Measurements from ENCODE around the gene IRF6. TPM values are rescaled to one million over a fixed set of nuclear protein-coding genes. Genes with fewer than 3 reads are reported as not detected.

Gene IRF6
- polyA plus RNA-seq, 3 donors: 15.1 to 24.6 (median 15.8) TPM

DNA sequence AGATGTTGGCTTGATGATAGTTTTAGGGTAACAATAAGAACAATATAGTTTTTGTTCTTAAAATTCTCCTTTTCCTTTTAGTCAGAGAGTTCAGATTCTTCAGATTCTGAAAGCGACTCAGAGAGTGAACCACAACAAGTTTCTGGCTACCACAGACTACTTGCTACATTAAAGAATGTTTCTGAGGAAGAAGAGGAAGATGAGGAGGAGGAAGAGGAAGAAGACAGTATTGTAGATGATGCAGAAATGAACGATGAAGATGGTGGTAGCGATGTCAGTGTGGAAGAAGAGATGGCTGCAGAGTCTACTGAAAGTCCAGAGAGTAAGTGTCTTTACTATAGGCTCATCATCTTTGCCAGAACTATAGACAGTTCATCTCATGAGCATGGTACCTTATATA is 24.8 kb upstream of the IRF6 start:
- no peak for DNase-seq (ENCODE audit: extremely low read depth in 1 of 11, low read depth in 9 of 11, low spot score in 4 of 11)

GRCh38 chr1:209829716-209830115 is 23.8 kb upstream of the IRF6 start:
- no peak for DNase-seq (ENCODE audit: extremely low read depth in 1 of 11, low read depth in 9 of 11, low spot score in 4 of 11)

DNA sequence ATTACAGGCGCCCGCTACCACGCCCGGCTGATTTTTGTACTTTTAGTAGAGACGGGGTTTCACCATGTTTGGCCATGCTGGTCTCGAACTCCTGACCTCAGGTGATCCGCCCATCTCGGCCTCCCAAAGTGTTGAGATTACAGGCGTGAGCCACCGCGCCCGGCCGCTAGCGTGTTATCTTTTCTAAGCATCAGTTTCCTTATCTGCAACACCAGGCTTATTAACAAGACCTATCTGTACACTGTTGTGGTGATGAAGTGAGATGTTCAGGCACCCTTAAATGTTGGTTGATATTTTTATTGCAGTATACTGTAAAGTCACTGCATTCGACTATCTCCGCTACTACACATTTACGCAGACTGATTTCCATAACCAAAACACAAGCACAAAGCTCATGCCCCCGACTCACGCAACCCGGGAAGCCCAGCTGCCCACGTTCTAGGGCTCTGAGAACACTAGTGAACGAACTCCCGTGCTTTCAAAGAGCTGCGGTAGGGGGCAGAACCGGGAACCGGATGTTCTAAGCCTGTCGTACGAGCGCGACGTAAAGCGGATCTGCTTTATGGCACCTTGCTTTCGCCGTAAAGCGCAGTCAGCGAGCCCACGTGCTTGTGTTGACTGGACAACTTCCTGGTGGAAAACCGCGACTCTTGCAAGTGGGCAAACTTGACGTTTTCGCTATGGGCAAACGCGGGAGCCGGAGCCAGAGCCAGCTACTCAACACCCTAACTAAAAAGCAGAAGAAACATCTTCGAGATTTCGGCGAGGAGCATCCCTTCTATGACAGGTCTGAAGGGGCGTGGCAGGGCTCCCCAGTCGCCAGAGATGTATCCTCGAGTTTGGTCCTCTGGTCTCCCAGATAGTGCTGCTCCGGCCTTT is 21.7 kb upstream of the IRF6 start, which contains the start of gene UTP25:
Gene UTP25, plus strand, starts transcription at position 589 of the 879 bp plus-strand sequence. Its CDS starts 92 bp downstream, at position 681.
- DNase-seq (ENCODE audit: extremely low read depth in 1 of 11, low read depth in 9 of 11, low spot score in 4 of 11): peak; percentile 87 to 95 (median 91)

GRCh38 chr1:209825591-209826434 is 19.9 kb upstream of the IRF6 start:
- DNase-seq (ENCODE audit: extremely low read depth in 1 of 11, low read depth in 9 of 11, low spot score in 4 of 11): no peak

DNA sequence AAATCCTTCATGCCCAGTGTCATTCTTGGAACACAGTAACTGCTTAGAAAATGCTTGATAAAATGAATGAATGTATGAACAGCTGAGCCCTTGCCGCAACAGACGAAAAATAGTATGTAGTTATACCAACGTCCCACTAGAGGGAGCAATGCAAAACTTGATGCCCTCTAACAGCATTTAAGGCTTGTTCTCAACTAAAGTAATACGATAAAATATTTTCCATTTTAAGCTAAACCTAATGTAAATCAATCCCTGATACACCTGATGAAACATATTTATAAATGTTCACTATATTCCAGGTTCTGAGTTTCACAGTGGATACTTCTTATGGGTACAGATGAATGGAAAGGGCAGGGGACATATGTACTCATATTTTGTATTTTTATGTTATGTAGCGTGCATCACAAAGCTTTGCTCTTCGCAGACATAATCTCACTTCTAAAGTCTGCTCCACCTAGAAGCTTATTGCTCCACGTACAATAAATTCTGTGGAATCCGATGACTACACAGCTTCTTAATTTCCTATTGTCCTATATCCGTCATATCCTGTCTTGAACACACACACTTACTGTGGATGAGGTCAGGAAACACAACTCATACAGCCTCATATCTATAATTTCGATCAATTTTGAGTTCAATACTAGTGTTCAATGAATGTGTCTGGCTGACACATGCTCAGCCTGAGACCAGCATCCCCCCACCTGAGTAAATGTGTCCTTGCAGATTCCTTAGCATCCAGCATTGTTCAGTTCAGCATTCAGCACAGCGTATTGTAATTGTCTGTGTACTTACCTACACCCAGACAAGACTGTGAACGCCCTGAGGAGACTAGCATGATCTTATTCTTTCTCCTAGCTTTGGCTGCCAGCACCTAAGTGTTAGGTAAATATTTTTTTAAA is 17.4 kb upstream of the IRF6 start:
- DNase-seq (ENCODE audit: extremely low read depth in 1 of 11, low read depth in 9 of 11, low spot score in 4 of 11): peak in 3 of 11 donors; percentile 15 to 26 (median 16)

DNA sequence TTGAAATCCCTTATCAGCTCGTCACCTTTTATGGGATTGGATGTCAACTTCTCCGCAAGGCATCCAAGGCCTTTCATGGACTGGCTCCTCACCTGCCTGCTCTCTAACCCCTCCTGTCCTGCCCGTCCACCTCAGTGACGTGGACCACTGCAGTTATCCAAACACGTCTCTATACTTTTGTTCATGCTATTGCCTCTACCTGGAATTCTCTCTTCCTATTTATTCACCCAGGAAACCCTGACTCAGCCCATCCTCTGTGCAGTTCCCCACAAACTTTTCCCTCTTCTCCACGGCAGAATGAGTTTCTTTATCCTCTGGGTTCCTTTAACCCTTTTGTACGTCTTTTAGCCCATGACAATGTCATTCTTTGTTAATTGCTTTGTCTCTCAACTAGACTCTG is 16.8 kb upstream of the IRF6 start:
- DNase-seq (ENCODE audit: extremely low read depth in 1 of 11, low read depth in 9 of 11, low spot score in 4 of 11): no peak

DNA sequence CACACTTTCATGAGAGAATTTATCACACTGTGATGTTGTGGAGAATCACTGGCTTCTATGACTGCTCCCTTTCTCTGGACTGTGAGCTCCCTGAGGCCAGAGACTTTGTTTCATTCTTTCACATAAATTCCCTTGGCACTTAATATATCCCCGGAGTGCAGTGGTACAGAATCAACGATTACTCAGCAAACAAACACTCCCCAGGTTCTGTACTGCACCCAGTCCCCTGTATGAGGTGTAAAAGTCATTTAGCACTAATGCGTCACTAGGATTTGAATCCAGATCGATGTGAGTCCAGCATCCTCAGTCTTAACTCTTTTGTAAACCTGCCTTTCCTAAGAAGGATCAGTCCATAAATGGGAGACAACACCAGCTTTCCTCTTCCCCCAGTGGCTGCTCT is 15.0 kb upstream of the IRF6 start:
- no peak for DNase-seq (ENCODE audit: extremely low read depth in 1 of 11, low read depth in 9 of 11, low spot score in 4 of 11)

DNA sequence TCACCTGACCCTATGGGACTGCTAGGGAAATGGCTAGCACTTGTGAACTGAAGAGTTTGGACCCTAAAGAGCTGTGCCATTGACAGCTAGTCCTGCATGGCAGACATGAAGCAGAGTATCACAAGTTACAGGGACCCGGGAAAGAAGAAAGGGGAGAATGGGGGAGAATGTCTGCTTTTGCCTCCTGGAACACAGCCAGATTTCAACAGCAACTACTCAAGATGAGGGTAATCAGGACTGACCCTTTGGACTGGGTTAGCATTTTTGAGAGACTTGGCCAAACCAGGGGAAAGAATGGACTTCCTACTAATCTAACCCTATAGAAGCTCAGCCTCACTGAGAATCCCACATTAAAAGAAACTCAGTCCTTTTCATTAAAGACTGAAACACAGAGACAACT is 13.1 kb upstream of the IRF6 start:
- no peak for DNase-seq (ENCODE audit: extremely low read depth in 1 of 11, low read depth in 9 of 11, low spot score in 4 of 11)

- no peak for DNase-seq (ENCODE audit: extremely low read depth in 1 of 11, low read depth in 9 of 11, low spot score in 4 of 11)
These were observed 11.7 kb upstream of the IRF6 start for GRCh38 chr1:209817691-209818090.

DNA sequence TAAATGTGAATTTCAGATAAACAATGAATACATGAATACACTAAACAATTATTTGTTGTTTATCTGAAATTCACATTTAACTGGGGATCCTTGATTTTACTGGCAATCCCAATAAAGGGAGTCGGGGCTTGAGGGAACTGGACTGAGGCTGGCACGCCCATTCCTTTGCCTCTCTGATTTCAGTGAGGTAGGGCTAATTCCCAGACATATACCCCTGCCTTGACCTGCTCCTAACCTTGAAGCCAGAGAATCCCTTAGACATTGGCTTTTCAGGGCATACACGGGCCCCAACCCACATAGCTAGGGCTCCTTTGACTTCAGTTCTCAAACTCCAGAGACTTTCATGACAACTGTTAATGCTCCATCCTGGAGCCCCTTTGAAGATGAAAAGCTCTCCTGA is 11.0 kb upstream of the IRF6 start:
- no peak for DNase-seq (ENCODE audit: extremely low read depth in 1 of 11, low read depth in 9 of 11, low spot score in 4 of 11)

- no peak for DNase-seq (ENCODE audit: extremely low read depth in 1 of 11, low read depth in 9 of 11, low spot score in 4 of 11)
These were observed 10.0 kb upstream of the IRF6 start for GRCh38 chr1:209815931-209816341.

DNA sequence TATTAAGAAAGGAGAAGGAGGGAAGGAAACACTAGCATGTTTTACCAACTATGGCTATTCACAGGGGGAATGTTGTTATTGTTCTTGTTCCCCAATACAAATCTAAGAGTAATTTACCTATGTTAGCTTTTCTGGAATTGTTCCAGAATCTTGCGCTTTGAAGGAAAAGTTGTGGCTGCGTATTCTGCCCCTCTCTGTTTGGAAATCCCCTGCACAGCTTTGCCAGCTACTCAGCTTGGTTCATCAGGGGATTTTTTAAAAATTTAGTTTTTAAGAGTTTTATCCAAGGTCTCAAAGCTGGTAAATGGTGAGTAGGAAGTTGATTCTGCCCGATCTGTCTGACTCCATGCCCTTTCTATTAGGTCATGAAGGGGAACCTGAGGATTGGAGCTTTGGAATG is 9.5 kb upstream of the IRF6 start:
- no peak for DNase-seq (ENCODE audit: extremely low read depth in 1 of 11, low read depth in 9 of 11, low spot score in 4 of 11)

GRCh38 chr1:209813902-209814301 is 8.0 kb upstream of the IRF6 start:
- DNase-seq (ENCODE audit: extremely low read depth in 1 of 11, low read depth in 9 of 11, low spot score in 4 of 11): no peak

- DNase-seq (ENCODE audit: extremely low read depth in 1 of 11, low read depth in 9 of 11, low spot score in 4 of 11): no peak
These were observed 4.8 kb upstream of the IRF6 start for GRCh38 chr1:209810783-209811182.

GRCh38 chr1:209809611-209810010 is 3.7 kb upstream of the IRF6 start:
- no peak for DNase-seq (ENCODE audit: extremely low read depth in 1 of 11, low read depth in 9 of 11, low spot score in 4 of 11)

DNA sequence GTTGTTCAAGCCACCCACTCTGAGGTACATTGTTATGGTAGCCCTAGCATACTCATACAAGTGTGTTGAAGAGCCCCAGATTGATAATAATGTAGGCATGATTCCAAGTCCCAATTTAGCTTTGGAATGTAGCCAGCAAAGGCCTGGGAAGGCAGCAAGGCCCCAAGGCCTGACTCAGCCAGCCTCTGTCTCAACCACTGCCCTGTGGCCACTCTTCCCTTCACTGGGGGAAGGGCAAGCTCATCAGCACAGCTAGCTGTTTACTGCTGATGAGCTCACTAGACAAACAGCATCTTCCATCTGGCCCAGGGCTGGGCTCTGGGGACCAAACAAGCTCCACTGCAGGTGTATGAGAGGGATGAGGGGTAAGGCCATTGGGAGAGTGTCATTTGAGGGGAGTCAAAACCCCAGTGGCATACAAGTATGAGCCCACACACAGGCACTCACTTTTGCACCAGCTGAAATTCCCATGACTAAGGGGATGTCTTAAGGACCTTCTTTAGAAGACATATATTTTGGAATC is 2.2 kb upstream of the IRF6 start:
- DNase-seq (ENCODE audit: extremely low read depth in 1 of 11, low read depth in 9 of 11, low spot score in 4 of 11): no peak

DNA sequence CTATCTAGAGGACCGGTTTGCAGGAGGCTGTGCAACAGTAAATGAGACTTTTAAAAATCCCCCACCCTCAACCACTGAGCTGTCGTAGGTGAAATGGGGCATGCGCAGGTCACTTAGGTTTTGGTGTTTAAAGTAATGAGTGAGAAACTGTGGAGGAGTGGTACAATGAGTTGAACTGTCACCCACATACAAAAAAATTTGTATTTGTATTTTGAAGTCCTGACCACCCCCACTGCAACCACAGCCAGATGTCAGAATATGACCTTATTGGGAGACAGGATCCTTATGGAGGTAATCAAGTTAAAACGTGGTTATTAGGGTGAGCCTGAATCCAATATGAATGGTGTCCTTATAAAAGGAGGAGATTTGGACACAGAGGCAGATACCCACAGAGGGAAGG is 1.6 kb upstream of the IRF6 start:
- DNase-seq (ENCODE audit: extremely low read depth in 1 of 11, low read depth in 9 of 11, low spot score in 4 of 11): no peak

DNA sequence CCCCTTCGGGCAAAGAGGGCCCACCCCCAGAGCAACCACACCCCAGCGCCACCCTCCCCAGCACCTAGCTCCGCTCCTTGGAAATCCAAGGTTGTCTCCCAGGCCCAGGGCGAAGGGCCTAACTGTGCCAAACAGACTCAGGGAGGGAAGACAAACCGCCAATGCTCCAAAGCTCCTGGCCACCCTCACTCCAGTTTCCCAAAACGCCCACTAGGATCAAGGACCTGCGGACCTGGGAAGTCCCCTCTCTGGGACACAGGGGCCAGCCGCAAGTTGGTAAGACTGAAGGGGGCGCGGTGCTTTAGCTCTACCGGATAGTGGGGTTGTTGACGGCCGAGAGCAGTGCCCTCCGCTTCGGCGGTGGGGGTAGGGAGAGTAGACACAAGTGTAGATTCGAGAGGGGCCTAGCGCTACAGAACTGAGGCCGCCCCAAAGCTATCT is 581 bp downstream of the IRF6 start:
- no peak for DNase-seq (ENCODE audit: extremely low read depth in 1 of 11, low read depth in 9 of 11, low spot score in 4 of 11)

DNA sequence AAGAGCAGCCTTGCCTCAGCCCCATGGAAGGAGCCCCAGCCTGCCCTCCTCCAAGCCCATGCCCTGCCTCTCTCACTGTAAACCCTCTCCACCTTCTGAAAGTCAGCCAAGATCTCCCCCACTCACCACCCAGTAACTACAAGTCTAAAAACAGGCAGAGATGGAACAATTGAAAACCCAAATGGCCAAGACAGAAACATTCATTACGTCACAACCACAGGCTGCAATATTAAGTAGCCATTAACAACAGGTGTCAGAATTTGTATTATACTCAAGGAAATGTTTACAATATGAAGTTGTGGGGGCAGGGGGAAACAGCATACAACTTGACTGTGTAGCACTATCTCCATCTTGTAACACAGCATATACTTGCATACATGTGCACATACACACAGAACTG is 2.4 kb downstream of the IRF6 start:
- DNase-seq (ENCODE audit: extremely low read depth in 1 of 11, low read depth in 9 of 11, low spot score in 4 of 11): no peak
